Islet of Langerhans (tissue), 1 donor: Measurements from ENCODE around the gene MAP3K20.
"Not testable (repeated sequence)": the region's sequence is repeated elsewhere in the genome, so short reads cannot be mapped to it uniquely, and the experiment has no call there.

Experiments used
- FAIRE-seq: peaks from one replicate; lab custom pipeline; 2011; peaks lifted over from hg19 to GRCh38; lab: Jason Lieb, UNC

MAP3K20 gene

GRCh38 chr2:173126819-173127218 is 51.2 kb downstream of the MAP3K20 start:
- FAIRE-seq, result no peak

GRCh38 chr2:173128132-173128531 is 52.5 kb downstream of the MAP3K20 start:
- not testable (repeated sequence) for FAIRE-seq

DNA sequence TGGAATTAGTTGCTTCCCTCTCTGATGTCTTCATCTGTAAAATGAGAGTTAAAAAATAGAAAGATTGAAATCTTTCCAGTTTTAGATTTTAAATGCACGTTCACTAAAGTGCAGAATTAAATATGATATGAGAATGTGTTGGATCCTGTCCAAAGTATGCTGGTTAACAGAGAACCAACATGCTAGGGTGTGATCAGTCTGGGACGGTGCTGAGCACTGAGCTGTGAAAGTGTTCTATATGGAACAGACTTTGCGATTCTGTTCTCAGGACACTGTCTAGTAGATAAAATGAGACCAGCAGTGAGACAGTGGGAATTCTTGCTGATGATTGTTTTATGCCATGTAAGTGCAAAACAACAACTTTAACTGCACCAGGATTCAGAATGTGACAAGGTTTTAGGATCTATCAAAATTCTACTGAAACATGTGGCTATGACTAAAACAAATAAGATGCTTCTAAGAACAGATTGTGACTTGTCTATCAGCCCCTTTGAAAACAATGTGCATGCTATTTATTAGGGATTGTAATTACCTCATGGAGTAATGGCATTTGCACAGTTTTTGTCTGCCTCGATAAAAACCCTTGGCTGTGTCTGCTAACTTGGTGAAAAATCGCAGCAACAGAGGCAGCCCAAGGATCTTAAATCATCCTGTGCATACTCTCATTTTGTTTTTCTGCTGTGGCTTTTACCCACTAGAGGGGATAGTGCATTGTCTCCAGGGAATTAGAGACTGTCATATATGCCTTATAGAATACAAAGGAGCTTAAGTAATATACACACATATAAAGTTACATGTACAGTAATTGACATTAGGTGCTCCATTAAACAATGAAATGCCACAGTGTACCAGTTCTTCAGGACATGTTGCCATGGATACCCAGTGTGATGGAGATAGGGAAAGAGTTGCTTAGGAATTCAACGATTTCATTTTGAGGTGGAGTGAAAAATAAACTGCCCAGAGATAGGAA is 55.1 kb downstream of the MAP3K20 start:
- FAIRE-seq, result no peak

- no peak for FAIRE-seq
Measured at GRCh38 chr2:173132531-173132930, 56.9 kb downstream of the MAP3K20 start.

DNA sequence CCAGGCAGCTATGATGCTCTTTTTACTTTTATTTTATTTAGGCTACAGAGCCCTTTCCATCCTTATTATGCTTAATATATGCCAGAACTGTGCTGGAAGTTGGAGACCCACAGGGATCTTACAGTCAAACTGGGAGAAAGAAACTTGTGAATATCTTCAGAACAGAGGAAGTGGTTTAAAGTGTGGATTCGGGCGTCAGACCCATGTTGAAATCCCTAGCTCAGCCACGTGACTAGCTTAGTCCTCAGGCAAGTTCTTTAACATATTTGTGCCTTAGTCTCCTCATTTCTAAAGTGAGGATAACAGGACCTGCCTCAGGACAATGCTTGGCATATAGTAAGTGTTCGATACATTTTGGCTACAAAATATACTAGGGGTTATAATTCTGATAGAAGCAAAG is 59.1 kb downstream of the MAP3K20 start:
- no peak for FAIRE-seq

DNA sequence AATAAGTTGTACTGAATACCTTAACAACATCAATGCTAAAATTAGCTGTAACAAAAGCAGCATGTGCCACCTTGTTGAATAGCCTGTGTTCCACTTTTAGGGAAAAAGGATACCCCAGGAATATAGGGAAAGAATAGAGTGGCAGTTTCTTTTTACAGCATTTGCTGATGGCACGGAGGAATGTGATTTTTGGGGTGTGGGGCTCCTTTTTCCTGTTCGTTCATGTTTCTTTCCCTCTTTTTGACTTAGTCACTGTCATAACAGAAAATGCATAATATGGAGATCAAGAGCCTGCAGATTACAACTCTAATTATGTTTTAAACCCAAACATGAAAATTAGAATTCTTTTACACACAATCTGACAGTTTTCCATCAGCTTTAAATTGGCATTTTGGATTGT is 60.4 kb downstream of the MAP3K20 start:
- no peak for FAIRE-seq

DNA sequence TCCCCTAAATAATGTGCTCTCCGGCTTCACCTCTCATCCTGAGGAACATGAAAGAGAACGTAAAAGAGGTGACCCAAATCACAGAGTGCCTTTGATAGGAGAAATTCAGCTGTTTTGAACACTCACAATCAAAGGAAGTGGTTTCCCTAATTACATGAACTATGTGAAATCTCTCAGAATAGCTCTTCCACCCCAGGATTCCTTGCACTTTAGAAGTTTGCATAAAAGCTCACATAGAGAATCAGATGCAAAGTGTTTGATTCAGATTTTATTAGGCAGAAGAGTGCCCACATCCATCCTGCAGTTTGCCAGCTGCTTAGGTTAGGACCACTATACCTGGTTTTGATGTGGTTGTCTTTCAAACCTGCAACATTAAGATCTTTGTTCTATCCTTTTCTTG is 61.0 kb downstream of the MAP3K20 start:
- no peak for FAIRE-seq

DNA sequence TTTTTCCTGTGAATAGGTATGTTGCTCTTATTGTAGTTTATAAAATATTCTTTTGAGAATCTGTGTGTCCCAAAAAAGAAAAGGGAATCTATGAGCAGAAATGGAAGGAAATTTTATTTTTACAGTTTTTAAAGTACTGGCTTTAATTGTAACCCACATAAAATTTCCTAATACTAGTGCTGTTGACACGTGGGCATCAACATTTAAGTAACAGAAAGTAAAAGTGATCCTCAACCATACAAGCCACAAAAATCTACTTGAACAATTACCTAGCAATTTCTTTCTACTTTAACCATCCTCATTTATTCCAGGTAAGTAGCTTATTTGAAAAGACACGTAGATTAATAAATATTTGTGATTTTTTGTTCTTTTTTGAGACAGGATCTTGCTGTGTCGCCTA is 62.0 kb downstream of the MAP3K20 start:
- no peak for FAIRE-seq

GRCh38 chr2:173138962-173139361 is 63.3 kb downstream of the MAP3K20 start:
- FAIRE-seq, result no peak

GRCh38 chr2:173141666-173142065 is 66.0 kb downstream of the MAP3K20 start:
- no peak for FAIRE-seq

DNA sequence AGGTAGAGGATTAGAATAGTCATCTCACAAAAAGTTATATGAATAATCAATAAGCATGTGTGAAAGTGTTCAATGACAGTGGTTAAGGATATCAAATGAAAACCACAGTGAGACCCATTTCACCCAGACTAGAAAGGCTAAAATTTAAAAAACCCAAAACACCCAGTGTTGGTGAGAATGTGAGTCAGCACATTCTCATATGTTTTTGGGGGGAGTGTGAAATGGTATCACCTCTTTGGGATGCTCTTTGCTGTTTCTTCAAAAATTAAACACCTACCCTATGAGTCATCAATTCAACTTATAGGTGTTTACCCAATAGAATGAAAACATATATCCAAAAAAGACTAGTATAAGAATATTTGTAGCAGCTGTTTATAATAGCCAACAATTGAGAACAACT is 69.8 kb downstream of the MAP3K20 start:
- no peak for FAIRE-seq

DNA sequence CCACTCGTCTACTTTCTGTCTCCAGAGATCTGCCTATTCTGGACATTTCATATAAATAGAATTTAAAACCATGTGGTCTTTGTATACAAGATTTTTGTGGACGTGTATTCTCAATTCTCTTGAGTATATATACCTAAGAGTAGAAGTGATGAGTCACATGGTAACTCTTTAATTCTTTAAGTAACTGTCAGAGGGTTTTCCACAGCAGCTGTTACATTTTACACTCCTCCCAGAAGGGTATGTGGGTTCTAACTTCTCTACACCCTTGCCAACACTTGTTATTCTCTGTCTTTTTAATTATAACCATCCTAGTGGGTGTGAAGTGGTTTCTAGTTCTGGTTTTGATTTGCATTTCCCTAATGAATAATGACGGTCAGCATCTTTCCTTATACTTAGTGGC is 70.9 kb downstream of the MAP3K20 start:
- no peak for FAIRE-seq

DNA sequence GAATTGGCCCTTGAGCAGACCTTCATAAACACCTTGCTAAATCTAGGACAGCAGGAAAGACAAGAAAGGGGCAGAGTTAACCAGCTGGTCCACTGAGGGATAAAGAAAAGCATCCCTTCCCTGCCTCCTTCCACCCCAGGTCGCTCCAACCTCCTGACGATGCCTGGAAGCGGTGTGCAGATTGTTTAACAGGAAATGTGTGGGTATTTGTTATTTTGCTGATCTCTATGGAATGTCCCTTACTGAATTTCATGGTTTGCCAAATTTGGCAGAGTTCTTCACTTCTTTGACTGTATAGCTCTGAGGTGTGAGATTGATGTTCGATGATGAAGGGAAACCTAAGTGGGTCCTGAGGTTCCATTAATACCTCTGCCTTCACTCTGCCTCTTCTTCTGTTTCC is 72.9 kb downstream of the MAP3K20 start:
- no peak for FAIRE-seq

DNA sequence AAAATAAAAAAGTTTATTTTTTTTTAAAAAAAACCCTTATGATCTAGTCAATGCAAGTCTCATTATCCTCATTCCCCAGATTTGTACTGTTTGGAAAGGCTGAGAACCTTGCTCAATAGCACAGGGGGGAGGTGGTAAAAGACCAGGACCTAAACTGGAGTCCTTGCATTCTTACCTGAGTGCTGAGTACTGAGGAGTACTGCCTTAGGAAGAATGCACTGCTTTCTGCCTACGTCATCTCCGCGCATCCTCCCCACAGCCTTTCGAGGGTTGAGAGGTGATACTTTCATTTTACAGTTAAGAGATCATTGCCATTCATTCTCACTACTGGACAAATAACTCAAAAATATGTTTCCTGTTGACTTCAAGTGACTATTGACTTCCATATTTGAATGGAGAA is 73.8 kb downstream of the MAP3K20 start:
- FAIRE-seq, result no peak

DNA sequence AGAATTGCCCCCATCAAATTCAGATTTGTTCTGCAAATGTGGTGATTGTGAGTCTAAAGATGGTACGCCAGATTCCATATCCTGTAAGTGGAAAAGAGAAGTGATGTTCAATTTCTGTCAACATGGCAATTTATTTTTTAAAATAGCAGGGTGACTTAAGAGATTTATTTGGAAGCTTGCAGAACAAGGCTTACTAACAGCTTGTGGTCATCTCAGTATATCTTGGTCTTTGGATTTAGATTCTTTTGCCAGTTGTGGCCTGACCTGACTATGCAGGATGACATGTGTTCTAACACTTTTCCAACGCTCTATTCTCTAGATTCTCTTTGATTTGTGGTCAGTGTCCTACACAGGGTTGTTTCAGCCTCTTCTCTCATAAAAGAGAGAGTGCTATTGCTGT is 74.4 kb downstream of the MAP3K20 start:
- FAIRE-seq, result no peak

DNA sequence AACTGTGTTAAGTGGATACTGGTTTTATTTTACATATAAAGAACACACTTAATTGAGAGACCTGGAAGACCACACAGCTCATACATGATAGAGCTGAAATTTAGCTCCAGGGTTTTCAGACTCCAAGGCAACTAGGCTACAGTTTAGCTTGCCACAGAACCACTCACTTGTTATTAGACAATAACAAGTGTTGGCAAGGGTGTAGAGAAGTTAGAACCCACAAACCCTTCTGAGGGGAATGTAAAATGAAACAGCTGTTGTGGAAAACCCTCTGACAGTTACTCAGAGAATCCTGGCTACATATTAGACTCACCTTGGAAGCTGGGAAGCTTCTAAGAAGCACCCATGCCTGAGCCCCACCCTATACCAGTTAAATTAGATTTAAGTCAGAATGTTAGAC is 75.3 kb downstream of the MAP3K20 start:
- no peak for FAIRE-seq

- FAIRE-seq, result no peak
Measured at GRCh38 chr2:173151671-173152401, 76.2 kb downstream of the MAP3K20 start.

- no peak for FAIRE-seq
Measured at GRCh38 chr2:173153301-173153885, 77.7 kb downstream of the MAP3K20 start.

- no peak for FAIRE-seq
Measured at GRCh38 chr2:173157676-173158293, 82.1 kb downstream of the MAP3K20 start.

GRCh38 chr2:173159791-173160463 is 84.3 kb downstream of the MAP3K20 start:
- FAIRE-seq, result no peak

- no peak for FAIRE-seq
Measured at GRCh38 chr2:173160618-173161017, 85.0 kb downstream of the MAP3K20 start.

- FAIRE-seq, result no peak
Measured at GRCh38 chr2:173161040-173161439, 85.4 kb downstream of the MAP3K20 start.
